ENCODE data around the gene KIF1C. TPM values are rescaled to one million over a fixed set of nuclear protein-coding genes. Genes with fewer than 3 reads are reported as not detected.

The KIF1C gene
- 10 to 100 TPM; 37.4 to 38.5 TPM for total RNA-seq

DNA sequence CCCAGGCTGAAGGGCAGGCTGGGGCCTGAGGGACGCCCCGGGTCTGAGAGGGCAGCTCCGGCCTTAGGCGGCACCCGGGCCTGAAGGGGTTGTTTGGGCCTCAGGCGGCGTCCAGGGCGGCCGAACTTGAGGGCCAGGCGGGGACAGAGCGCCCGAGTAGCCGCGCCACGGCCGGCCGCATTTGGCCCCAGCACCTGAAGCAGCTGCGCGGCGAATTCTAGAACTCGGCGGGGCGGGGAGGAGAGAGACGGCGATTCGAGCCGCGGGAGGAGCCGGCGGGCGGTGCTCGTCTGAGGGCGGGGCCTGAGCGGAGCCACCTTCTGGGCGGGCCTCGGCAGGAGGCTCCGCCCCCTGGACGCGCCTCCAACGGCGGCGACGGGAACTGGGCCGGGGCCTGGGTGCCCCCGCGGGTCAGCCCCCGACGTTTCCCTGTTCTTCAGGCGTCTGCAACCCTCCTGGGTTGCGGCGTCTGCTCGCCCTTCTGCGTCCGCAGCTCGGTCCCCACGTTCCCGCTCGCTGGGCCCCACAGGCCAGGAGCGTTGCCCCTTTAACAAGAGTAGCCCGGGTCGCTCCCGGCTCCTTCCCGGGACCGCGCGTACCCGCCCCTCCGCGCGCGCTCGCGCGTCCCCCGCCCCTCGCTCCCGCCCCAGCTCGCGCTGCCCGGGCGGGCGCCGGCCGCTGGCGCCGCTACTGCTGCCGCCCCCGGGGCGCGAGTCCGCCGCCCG lies at the start of gene KIF1C, which contains the start of gene INCA1:
Gene KIF1C (plus strand): TSS at position 649 of the 725 bp plus-strand sequence. CDS start 2,297 bp downstream, outside the sequence.
Gene INCA1 (minus strand): TSS at position 221 of the 725 bp plus-strand sequence. CDS start 3,085 bp downstream, outside the sequence.
- Mint-ChIP-seq H3K27me3 (no peaks in the 10 kb centered on the region), H3K4me3 (peak within 1 kb of the TSS; percentile 79), H3K9me3 (no peaks in the 10 kb centered on the region), H3K4me1 (peaks cover 26% of the 10 kb centered on the region), H3K36me3 (ENCODE audit: low read depth) (peaks cover 17% of the 10 kb centered on the region), H3K27ac (peak within 1 kb of the TSS; percentile 52)
- ChIA-PET CTCF (interaction anchor here (1.1 to 2.9 kb wide), 5 partner anchors 11 to 88 kb away, joined by 3 to 13 read pairs (median 5); partner anchors contain the start of genes CAMTA2 and SPAG7), POLR2A (interaction anchor here (0.5 to 4.6 kb wide), 11 partner anchors 8 to 58 kb away, joined by 3 to 43 read pairs (median 4); partner anchors contain the start of genes CAMTA2, PFN1, RNF167 and SLC25A11)
- peak; percentile 92 for DNase-seq

DNA sequence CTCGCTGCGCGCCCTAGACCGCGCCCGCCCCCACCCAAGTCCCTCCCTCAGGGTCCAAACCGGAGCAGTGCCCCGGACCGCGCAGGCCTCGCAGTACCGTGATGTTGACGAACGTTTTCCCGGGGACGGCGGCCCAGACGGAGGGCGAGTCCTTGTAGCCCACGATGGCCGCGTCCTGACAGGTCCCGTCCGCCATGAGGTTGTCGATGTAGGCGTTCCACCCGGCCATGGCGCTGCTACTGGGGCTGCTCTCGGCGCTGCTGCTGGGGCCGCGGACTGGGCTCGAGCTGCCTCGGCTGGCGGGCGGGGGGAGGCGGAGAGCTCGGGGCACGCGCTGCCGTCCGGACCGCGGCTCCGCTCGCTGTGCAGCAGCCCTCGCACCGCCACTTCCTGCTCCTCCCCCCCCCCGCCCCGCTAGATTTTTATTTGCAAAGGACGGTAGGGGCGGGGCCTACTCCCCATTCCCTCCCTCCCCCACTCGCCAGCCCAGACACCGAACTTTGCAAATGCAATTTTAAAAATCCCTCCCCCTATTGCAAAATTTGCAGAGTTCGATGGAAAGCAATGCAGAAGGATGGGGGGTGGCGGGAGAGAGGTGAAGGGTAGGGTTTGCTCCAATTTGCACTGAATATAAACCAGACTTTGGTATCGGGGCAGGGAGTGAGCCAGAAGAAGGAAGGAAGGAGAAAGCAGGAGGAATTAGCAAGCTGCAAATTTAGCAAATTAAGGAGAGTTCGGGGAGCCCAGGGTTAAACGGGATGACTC lies 49.4 kb upstream of the KIF1C start, which contains the start of gene PFN1:
Gene PFN1 (minus strand): TSS at position 365 of the 765 bp plus-strand sequence. CDS start 136 bp downstream, at position 229.
- H3K4me1 Mint-ChIP-seq = peaks cover 50% of the 10 kb centered on the region
- POLR2A ChIA-PET = interaction anchor here (0.6 to 20.7 kb wide), 20 partner anchors 5 to 471 kb away, joined by 3 to 711 read pairs (median 7); partner anchors contain the start of genes ARRB2, C17orf107, CAMTA2 and ENO3
- CTCF ChIA-PET = interaction anchor here (0.6 to 2.2 kb wide), 6 partner anchors 8 to 1237 kb away, joined by 3 to 10 read pairs (median 4); partner anchors contain the start of genes RNF167, SLC25A11 and SPAG7

DNA sequence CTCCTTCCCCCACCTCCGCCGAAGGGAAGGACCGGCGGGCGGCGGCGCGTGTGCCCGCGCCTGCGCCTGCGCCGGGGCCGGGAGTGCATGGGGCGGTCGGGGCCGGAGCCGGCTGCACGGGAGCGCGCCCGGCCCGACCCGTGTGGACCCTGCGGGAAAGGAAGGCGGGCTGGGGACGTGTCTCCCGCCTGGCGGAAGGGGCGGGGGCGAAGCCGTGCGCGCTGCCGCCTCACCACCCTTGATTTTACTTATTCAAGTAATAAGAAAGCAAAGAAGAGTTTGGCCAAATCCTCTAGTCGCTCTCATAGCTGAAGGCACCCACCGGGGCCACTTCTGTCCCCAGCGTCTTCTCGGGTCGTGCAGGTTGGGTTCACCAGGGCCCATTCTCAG lies 48.8 kb upstream of the KIF1C start:
- ChIA-PET CTCF (interaction anchor here (0.6 to 2.2 kb wide), 5 partner anchors 8 to 1238 kb away, joined by 3 to 10 read pairs (median 4); partner anchors contain the start of genes RNF167, SLC25A11 and SPAG7), POLR2A (interaction anchor here (0.6 to 20.7 kb wide), 16 partner anchors 5 to 471 kb away, joined by 3 to 711 read pairs (median 7); partner anchors contain the start of genes ARRB2, C17orf107, CAMTA2 and ENO3)
- Mint-ChIP-seq H3K9me3 (no peaks in the 10 kb centered on the region), H3K27me3 (no peaks in the 10 kb centered on the region), H3K27ac (peak overlapping the region; percentile 100), H3K4me3 (peak overlapping the region; percentile 96), H3K36me3 (ENCODE audit: low read depth) (peaks cover 44% of the 10 kb centered on the region), H3K4me1 (peaks cover 44% of the 10 kb centered on the region)
- DNase-seq = peak; percentile 83

More for the DNA sequence above, 49.4 kb upstream of the KIF1C start, which contains the start of gene PFN1:
- peak; percentile 94 for DNase-seq
- H3K4me3 Mint-ChIP-seq = peak within 1 kb of the TSS; percentile 96
- no peaks in the 10 kb centered on the region for H3K9me3 Mint-ChIP-seq
- H3K27ac Mint-ChIP-seq = peak within 1 kb of the TSS; percentile 100
- H3K36me3 Mint-ChIP-seq (ENCODE audit: low read depth) = peaks cover 48% of the 10 kb centered on the region
- H3K27me3 Mint-ChIP-seq = no peaks in the 10 kb centered on the region

GRCh38 chr17:4949321-4950074 lies 48.3 kb upstream of the KIF1C start:
- Mint-ChIP-seq H3K4me3 (peak overlapping the region; percentile 96), H3K36me3 (ENCODE audit: low read depth) (peaks cover 38% of the 10 kb centered on the region), H3K27me3 (no peaks in the 10 kb centered on the region), H3K9me3 (no peaks in the 10 kb centered on the region), H3K4me1 (peaks cover 39% of the 10 kb centered on the region), H3K27ac (peak overlapping the region; percentile 91)
- peak; percentile 81 for DNase-seq
- POLR2A ChIA-PET = interaction anchor here (0.6 to 20.7 kb wide), 15 partner anchors 4 to 160 kb away, joined by 3 to 711 read pairs (median 6); partner anchors contain the start of genes CAMTA2, ENO3, GLTPD2 and INCA1
- CTCF ChIA-PET = interaction anchor here (1.1 to 2.2 kb wide), 3 partner anchors 13 to 18 kb away, joined by 4 to 10 read pairs (median 6); partner anchors contain the start of gene SPAG7

- no peaks in the 10 kb centered on the region for H3K9me3 Mint-ChIP-seq
These were observed 47.5 kb upstream of the KIF1C start for GRCh38 chr17:4950075-4950745.

GRCh38 chr17:4950746-4951204 lies 47.0 kb upstream of the KIF1C start, which contains the start of gene ENO3:
Gene ENO3, plus strand, starts transcription at chr17:4951119. Its CDS starts 711 bp downstream, at chr17:4951830.
- peak within 1 kb of the TSS; percentile 96 for H3K4me3 Mint-ChIP-seq
- DNase-seq = no peak
- peaks cover 25% of the 10 kb centered on the region for H3K36me3 Mint-ChIP-seq (ENCODE audit: low read depth)
- H3K4me1 Mint-ChIP-seq = peaks cover 27% of the 10 kb centered on the region
- ChIA-PET CTCF (interaction anchor here (0.7 to 1.6 kb wide), 4 partner anchors 11 to 42 kb away, joined by 3 to 6 read pairs (median 4); partner anchors contain the start of genes RNF167, SLC25A11 and SPAG7), POLR2A (interaction anchor here (0.8 to 20.7 kb wide), 9 partner anchors 9 to 160 kb away, joined by 3 to 711 read pairs (median 4); partner anchors contain the start of genes CAMTA2, INCA1, KIF1C and PFN1)
- H3K9me3 Mint-ChIP-seq = no peaks in the 10 kb centered on the region
- no peaks in the 10 kb centered on the region for H3K27me3 Mint-ChIP-seq
- H3K27ac Mint-ChIP-seq = peak within 1 kb of the TSS; percentile 92

More at GRCh38 chr17:4950075-4950745, 47.5 kb upstream of the KIF1C start:
- DNase-seq = peak; percentile 45
- peaks cover 33% of the 10 kb centered on the region for H3K4me1 Mint-ChIP-seq
- no peaks in the 10 kb centered on the region for H3K27me3 Mint-ChIP-seq
- peak overlapping the region; percentile 96 for H3K4me3 Mint-ChIP-seq
- H3K36me3 Mint-ChIP-seq (ENCODE audit: low read depth) = peaks cover 31% of the 10 kb centered on the region
- ChIA-PET POLR2A (interaction anchor here (0.8 to 20.7 kb wide), 8 partner anchors 8 to 160 kb away, joined by 3 to 711 read pairs (median 4); partner anchors contain the start of genes CAMTA2, INCA1, KIF1C and PFN1), CTCF (interaction anchor here (0.7 to 1.1 kb wide), 2 partner anchors 10 to 17 kb away, joined by 3 to 4 read pairs; partner anchors contain the start of genes RNF167, SLC25A11 and SPAG7)
- H3K27ac Mint-ChIP-seq = peak overlapping the region; percentile 92

DNA sequence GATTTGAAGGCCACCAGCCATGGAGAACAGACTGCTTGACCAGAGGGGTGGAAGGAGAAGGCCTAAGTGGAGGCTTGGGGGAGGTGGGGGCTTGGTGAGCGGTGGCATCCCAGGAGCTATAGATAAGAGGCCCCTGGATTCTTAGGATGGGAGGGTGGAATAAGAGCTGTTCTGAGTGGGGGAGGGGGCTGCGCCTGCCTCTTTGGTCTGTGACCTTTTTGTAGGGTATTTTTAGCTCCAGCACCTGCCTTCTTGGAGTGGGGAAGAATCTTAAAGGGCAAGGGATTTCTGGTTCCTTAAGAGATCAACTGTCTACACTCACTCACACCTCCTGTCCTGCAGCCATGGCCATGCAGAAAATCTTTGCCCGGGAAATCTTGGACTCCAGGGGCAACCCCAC lies 46.3 kb upstream of the KIF1C start:
- POLR2A ChIA-PET = interaction anchor here (0.9 to 20.7 kb wide), 4 partner anchors 10 to 69 kb away, joined by 3 to 711 read pairs (median 116); partner anchors contain the start of genes PFN1, RNF167, SLC25A11 and SPAG7
- peaks cover 21% of the 10 kb centered on the region for H3K36me3 Mint-ChIP-seq (ENCODE audit: low read depth)
- CTCF ChIA-PET = interaction anchor here (0.5 to 1.6 kb wide), 3 partner anchors 16 to 42 kb away, joined by 3 to 6 read pairs (median 4); partner anchors contain the start of gene SPAG7
- H3K27ac Mint-ChIP-seq = peak overlapping the region; percentile 92
- peaks cover 27% of the 10 kb centered on the region for H3K4me1 Mint-ChIP-seq
- no peaks in the 10 kb centered on the region for H3K9me3 Mint-ChIP-seq
- no peaks in the 10 kb centered on the region for H3K27me3 Mint-ChIP-seq
- H3K4me3 Mint-ChIP-seq = peak overlapping the region; percentile 96
- DNase-seq = no peak

- Mint-ChIP-seq H3K9me3 (no peaks in the 10 kb centered on the region), H3K27me3 (no peaks in the 10 kb centered on the region)
- POLR2A ChIA-PET = interaction anchor here (13.3 to 20.7 kb wide), 2 partner anchors 12 to 15 kb away, joined by 229 to 711 read pairs; partner anchors contain the start of genes PFN1, RNF167, SLC25A11 and SPAG7
These were observed 44.2 kb upstream of the KIF1C start for GRCh38 chr17:4953451-4953961.

DNA sequence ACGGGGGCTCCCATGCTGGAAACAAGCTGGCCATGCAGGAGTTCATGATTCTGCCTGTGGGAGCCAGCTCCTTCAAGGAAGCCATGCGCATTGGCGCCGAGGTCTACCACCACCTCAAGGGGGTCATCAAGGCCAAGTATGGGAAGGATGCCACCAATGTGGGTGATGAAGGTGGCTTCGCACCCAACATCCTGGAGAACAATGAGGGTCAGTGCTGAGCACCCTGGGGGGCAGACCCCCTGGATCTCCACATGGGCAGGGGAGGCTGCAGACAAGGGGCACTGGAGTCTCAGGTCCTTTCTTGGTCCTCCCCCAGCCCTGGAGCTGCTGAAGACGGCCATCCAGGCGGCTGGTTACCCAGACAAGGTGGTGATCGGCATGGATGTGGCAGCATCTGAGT lies 42.7 kb upstream of the KIF1C start:
- POLR2A ChIA-PET = interaction anchor here (0.9 to 20.7 kb wide), 3 partner anchors 14 to 46 kb away, joined by 3 to 711 read pairs (median 229); partner anchors contain the start of genes PFN1, RNF167, SLC25A11 and SPAG7
- Mint-ChIP-seq H3K4me1 (peaks cover 23% of the 10 kb centered on the region), H3K27me3 (no peaks in the 10 kb centered on the region), H3K9me3 (no peaks in the 10 kb centered on the region), H3K27ac (no peak overlapping the region), H3K4me3 (no peak overlapping the region), H3K36me3 (ENCODE audit: low read depth) (peaks cover 16% of the 10 kb centered on the region)
- CTCF ChIA-PET = interaction anchor here (0.6 to 4.2 kb wide), 5 partner anchors 12 to 107 kb away, joined by 3 to 17 read pairs (median 5); partner anchors contain the start of genes SLC25A11 and SPAG7
- no peak for DNase-seq

More at GRCh38 chr17:4953451-4953961, 44.2 kb upstream of the KIF1C start:
- Mint-ChIP-seq H3K4me3 (no peak overlapping the region), H3K4me1 (peaks cover 25% of the 10 kb centered on the region), H3K36me3 (ENCODE audit: low read depth) (peaks cover 5% of the 10 kb centered on the region), H3K27ac (no peak overlapping the region)
- no peak for DNase-seq
- CTCF ChIA-PET = interaction anchor here (0.7 to 1.8 kb wide), 2 partner anchors 13 to 14 kb away, joined by 3 to 5 read pairs; partner anchors contain the start of genes RNF167 and SLC25A11

GRCh38 chr17:4956493-4957061 lies 41.2 kb upstream of the KIF1C start:
- peaks cover 22% of the 10 kb centered on the region for H3K36me3 Mint-ChIP-seq (ENCODE audit: low read depth)
- H3K9me3 Mint-ChIP-seq = no peaks in the 10 kb centered on the region
- CTCF ChIA-PET = interaction anchor here (0.7 to 4.2 kb wide), 4 partner anchors 8 to 119 kb away, joined by 3 to 17 read pairs (median 4); partner anchors contain the start of genes PFN1 and SPAG7
- POLR2A ChIA-PET = interaction anchor here (13.3 to 20.7 kb wide), 2 partner anchors 12 to 15 kb away, joined by 229 to 711 read pairs; partner anchors contain the start of genes PFN1, RNF167, SLC25A11 and SPAG7
- DNase-seq = peak; percentile 60
- H3K27me3 Mint-ChIP-seq = no peaks in the 10 kb centered on the region
- H3K27ac Mint-ChIP-seq = no peak overlapping the region
- peaks cover 8% of the 10 kb centered on the region for H3K4me1 Mint-ChIP-seq
- H3K4me3 Mint-ChIP-seq = no peak overlapping the region
